BLaER1 (cell line): Measurements from ENCODE around the gene CAPN12.

Experiments
- H3K27ac ChIP-seq: shearing (Covaris generic); formaldehyde crosslinking; 2 replicates; pipeline ENCODE4 v1.8.1; 2022
- H3K27me3 ChIP-seq: shearing (Covaris generic); formaldehyde crosslinking; 2 replicates; pipeline ENCODE4 v1.8.1; 2022
- H3K36me3 ChIP-seq: shearing (Covaris generic); formaldehyde crosslinking; 2 replicates; pipeline ENCODE4 v1.8.1; 2022
- H3K4me1 ChIP-seq: shearing (Covaris generic); formaldehyde crosslinking; 2 replicates; pipeline ENCODE4 v1.8.1; 2022
- H3K4me2 ChIP-seq: shearing (Covaris generic); formaldehyde crosslinking; 2 replicates; pipeline ENCODE4 v1.8.1; 2022
- H3K4me3 ChIP-seq: shearing (Covaris generic); formaldehyde crosslinking; 2 replicates; pipeline ENCODE4 v1.8.1; 2022
- H3K9ac ChIP-seq: shearing (Covaris generic); formaldehyde crosslinking; 2 replicates; pipeline ENCODE4 v1.8.1; 2022
- H3K9me3 ChIP-seq: shearing (Covaris generic); formaldehyde crosslinking; 2 replicates; pipeline ENCODE4 v1.8.1; 2022
- H4K20me1 ChIP-seq: shearing (Covaris generic); formaldehyde crosslinking; 2 replicates; pipeline ENCODE4 v1.8.1; 2022
- Cebpa-rat ChIP-seq: shearing (Covaris generic); IDR thresholded peaks from 2 replicates; pipeline ENCODE4 v1.8.1; 2022

CAPN12 gene

DNA sequence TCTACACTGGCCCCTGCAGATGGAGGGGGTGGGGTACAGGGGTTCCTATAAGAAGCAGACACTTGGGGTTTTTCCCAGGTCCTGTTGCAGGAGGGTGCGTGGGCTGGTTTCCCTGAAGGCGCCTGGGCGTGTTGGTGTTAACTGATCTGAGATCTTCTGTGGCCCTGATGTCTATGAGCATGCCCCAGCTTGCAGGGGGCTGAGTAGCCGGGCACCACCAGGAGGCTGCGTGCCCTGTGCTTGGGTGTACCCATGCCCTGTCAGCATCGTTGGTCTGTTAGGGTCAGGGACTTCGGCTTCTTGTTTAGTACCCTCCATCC, 45.3 kb downstream of the CAPN12 start:
- Histone ChIP-seq H4K20me1 (peaks cover 97% of the 10 kb centered on the region), H3K9me3 (no peaks in the 10 kb centered on the region), H3K27me3 (no peaks in the 10 kb centered on the region), H3K27ac (peak overlapping the region; percentile 48; the same call in 1 of the 2 replicates), H3K9ac (no peak overlapping the region), H3K36me3 (peaks cover 77% of the 10 kb centered on the region), H3K4me1 (peaks cover 90% of the 10 kb centered on the region), H3K4me2 (peak overlapping the region; percentile 49), H3K4me3 (no peak overlapping the region)
- no peak for TF ChIP-seq Cebpa-rat

DNA sequence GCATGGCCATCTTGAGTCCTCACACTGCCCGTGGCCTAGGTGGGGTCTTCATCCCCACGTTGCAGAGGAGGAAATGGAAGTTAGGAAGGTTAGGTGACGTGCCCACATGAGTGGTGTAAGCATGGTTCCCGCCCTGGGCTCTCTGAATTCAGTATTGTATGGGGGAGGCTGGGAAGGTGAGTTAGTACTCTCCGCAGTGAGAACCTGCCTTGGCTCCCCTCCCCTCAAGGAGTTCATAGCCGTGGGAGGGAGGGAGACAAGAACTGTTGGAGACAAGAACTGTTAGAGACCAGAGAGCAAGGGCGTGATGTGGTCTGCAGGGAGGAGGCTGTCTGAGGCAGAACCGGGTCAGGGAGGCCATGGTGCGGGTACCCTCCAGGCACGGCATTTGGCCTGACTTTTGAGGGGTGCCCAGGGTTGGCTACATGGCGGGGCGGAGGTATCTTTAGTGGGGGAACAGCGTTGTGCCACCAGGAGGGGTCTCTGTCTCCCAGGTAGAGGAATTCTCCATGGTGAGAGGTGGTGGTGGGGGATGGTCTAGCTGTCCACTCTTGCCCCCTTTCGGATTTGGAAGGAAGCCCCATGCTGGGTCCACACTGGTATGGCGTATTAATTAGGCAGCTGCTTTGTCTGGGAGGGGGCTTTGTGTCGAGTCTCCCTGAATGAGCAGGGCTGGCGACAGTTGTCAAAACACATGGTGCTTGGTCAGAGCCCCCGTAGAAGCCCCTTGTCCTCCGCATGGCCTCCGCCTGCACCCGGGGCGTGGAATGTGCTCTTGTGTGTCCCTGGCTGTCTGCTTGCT, 45.8 kb downstream of the CAPN12 start:
- Histone ChIP-seq H3K36me3 (peaks cover 71% of the 10 kb centered on the region), H3K27ac (peak overlapping the region; percentile 48; the same call in 1 of the 2 replicates), H3K4me1 (peaks cover 96% of the 10 kb centered on the region), H3K4me3 (no peak overlapping the region), H3K9me3 (no peaks in the 10 kb centered on the region), H3K9ac (no peak overlapping the region), H4K20me1 (peaks cover 95% of the 10 kb centered on the region), H3K4me2 (peak overlapping the region; percentile 49), H3K27me3 (no peaks in the 10 kb centered on the region)
- no peak for TF ChIP-seq Cebpa-rat

DNA sequence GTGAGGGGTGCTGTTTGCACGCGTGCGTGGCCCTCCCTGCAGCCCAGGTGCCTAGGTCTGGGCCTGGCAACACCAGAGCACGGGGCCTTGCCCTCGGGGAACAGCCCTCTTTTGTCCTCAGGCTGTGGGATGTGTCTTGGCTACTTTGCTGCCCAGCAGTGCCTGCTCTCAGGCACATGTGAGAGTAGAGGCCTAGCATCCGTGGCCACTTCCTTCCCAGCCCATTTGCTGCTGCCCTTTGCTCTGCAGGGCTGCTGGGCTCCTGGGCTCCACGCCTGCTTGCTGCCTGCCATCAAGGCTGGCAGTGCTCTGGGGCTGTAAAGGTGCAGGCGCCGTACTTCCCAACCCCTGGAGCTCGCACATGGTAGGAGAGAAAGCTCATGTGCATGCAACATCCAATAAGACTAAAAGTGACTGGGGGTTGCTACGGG, 46.6 kb downstream of the CAPN12 start:
- TF ChIP-seq Cebpa-rat, result no peak

DNA sequence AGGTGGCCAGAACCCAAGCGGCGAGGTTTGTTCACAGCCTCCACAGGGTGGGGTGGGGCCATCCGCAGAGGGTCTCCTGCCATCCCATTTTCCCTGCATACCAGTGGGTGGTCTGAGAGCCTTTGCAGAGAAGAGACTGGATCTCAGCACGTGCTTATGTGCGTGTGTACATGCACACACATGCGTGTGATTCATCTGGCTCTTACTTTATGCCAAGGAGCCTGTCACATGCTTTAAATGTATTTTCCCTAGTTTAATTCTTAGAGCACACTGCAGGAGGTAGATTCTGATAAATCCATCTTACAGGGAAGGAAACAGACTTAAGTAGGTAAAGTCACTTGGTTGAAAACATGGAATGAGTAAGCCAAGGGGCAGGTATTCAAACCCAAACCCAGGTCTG, 47.1 kb downstream of the CAPN12 start:
- H3K9me3 ChIP-seq, result no peaks in the 10 kb centered on the region
- no peak for TF ChIP-seq Cebpa-rat
- peaks cover 100% of the 10 kb centered on the region for H3K4me1 ChIP-seq
- H4K20me1 ChIP-seq, result peaks cover 93% of the 10 kb centered on the region
- no peak overlapping the region for H3K4me3 ChIP-seq
- peak overlapping the region; percentile 48; the same call in 1 of the 2 replicates for H3K27ac ChIP-seq
- H3K36me3 ChIP-seq, result peaks cover 59% of the 10 kb centered on the region
- no peak overlapping the region for H3K9ac ChIP-seq
- H3K4me2 ChIP-seq, result peak overlapping the region; percentile 86
- no peaks in the 10 kb centered on the region for H3K27me3 ChIP-seq

More for the DNA sequence above, 46.6 kb downstream of the CAPN12 start:
- Histone ChIP-seq H4K20me1 (peaks cover 93% of the 10 kb centered on the region), H3K27me3 (no peaks in the 10 kb centered on the region), H3K4me3 (no peak overlapping the region), H3K36me3 (peaks cover 64% of the 10 kb centered on the region), H3K9me3 (no peaks in the 10 kb centered on the region), H3K4me2 (peak overlapping the region; percentile 49), H3K4me1 (peaks cover 100% of the 10 kb centered on the region), H3K9ac (no peak overlapping the region), H3K27ac (peak overlapping the region; percentile 48)

DNA sequence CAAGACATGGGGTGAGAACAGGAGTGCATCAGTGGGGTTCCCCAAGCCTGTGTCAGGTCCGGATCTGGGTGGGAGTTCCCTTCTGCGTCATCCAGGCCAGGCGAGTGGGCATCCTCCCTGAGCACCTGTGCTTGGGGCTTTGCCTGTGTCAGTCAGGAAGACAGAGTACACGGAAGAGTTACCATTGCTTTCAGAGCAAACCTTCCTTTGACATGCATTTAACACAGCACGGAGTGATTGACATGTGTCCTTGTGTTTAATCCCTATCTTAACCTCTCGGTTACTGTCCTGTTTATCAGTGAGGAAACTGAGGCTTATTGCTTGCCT, 47.6 kb downstream of the CAPN12 start:
- Histone ChIP-seq H3K27me3 (no peaks in the 10 kb centered on the region), H3K9me3 (no peaks in the 10 kb centered on the region), H3K27ac (0 out of 2 replicates have a peak overlapping the region, but pooled peaks have one; percentile 48), H3K4me2 (peak overlapping the region; percentile 86), H3K9ac (no peak overlapping the region), H3K36me3 (peaks cover 54% of the 10 kb centered on the region), H3K4me1 (peaks cover 100% of the 10 kb centered on the region), H3K4me3 (no peak overlapping the region), H4K20me1 (peaks cover 93% of the 10 kb centered on the region)
- no peak for TF ChIP-seq Cebpa-rat

DNA sequence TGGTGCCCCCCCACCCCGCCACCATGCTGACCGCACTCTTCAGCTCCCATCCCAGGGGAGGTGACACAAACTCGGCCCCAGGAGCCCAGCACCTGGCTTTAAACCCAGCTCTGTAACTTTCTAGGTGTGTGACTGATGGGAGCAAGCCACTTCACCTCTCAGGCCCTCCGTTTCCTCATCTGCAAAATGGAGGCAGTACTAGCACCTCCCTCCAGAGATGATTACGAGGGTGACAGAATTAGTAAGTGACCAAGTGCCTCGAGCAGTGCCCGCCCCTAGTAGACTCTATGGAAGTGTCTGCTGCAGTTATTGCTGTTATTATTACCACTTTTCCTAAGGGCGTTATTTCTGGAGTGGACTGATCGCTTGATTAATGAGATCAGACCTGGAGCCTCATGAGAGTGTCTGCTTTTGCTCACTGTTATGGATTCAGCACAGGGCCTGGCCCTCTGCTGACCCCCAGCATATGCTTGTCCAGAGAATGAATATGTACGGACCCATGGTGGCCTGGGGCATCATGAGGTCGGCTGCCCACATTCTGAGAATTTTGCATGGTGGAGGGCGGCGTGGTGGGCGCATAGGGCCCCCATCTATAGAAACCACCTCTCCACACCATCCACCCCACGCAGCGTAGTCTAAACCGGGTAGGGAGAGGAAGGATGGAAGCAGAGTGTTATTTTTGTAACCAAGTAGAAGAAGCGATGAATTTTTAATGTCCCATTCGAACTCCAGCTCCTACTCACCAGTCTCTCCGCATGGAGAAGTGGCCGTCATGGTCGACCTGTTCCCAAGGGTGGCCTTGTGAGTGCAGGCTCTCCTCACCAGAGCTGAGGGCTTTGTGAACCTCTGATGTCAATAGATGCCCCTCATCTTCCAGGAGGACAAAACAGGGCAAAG, 48.2 kb downstream of the CAPN12 start:
- H3K9me3 ChIP-seq, result no peaks in the 10 kb centered on the region
- peak overlapping the region; percentile 86 for H3K4me2 ChIP-seq
- H3K4me3 ChIP-seq, result no peak overlapping the region
- no peaks in the 10 kb centered on the region for H3K27me3 ChIP-seq
- peak overlapping the region; percentile 77 for H3K27ac ChIP-seq
- H3K9ac ChIP-seq, result no peak overlapping the region; the same call in 1 of the 2 replicates
- TF ChIP-seq Cebpa-rat, result no peak
- H3K36me3 ChIP-seq, result peaks cover 48% of the 10 kb centered on the region
- peaks cover 100% of the 10 kb centered on the region for H3K4me1 ChIP-seq
- peaks cover 92% of the 10 kb centered on the region for H4K20me1 ChIP-seq

DNA sequence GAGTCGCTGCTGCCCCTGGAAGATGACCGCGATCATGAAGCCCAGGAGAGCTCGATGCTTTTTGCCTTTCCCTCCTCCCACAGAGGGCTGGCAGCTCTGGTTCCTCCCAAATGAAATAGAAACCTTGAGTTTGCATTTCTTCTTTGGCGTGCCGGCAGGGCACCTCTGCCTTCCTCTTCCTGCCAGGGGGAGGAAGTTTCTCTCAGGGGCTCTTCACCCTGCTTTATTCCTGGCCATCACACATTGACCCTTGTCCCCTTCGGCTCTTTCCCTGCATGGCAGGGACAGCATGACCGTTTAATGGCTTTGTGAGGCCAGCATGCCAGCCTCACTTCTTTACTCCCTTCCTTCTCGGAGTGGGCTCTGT, 49.0 kb downstream of the CAPN12 start:
- no peaks in the 10 kb centered on the region for H3K9me3 ChIP-seq
- peaks cover 84% of the 10 kb centered on the region for H4K20me1 ChIP-seq
- TF ChIP-seq Cebpa-rat, result no peak
- H3K27me3 ChIP-seq, result no peaks in the 10 kb centered on the region
- H3K27ac ChIP-seq, result peak overlapping the region; percentile 77
- peaks cover 41% of the 10 kb centered on the region for H3K36me3 ChIP-seq
- H3K4me3 ChIP-seq, result no peak overlapping the region
- peak overlapping the region; percentile 86 for H3K4me2 ChIP-seq
- H3K4me1 ChIP-seq, result peaks cover 100% of the 10 kb centered on the region
- peak overlapping the region; percentile 39; the same call in 1 of the 2 replicates for H3K9ac ChIP-seq

DNA sequence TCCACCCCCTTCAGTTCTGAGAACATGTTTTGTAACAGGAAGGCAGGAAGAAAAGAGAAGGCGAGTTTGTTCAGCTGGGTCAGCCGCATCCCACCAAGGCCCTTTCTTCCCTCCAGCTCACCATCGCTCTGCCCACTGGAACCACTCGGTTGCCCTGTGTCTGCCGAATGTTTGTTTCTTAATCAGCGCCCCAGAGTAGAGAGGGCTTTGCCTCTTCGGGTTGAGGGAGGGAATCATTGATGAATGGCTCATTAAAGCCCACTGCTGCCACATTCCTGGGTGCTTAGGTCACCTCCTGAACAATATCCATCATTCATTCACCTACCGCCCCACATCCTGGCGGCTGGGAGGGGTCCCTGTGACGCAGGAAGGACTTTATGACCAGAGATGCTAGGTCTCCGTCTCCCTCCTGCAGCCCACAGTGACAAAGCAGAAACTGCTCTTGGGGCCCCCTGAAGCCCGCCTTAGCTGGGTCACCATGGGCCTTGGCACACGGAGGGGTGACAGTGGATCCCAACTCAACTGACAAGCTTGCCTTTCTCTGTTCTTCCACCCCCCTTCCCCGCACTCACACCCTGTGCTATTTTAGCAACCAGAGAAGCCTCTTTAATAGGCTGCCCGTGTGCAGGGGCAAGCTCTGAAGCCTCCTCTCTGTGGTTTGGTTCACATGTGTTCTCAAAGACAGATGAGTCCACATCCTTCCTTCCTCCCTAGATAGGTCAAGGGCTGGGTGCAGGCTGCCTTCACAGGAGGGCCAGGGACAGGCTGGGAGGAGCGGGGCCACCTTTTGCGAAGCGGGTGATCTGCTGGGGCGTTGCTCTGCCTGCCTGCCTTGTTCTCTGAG, 50.7 kb downstream of the CAPN12 start:
- H3K27me3 ChIP-seq, result no peaks in the 10 kb centered on the region
- H3K36me3 ChIP-seq, result peaks cover 41% of the 10 kb centered on the region
- peaks cover 100% of the 10 kb centered on the region for H3K4me1 ChIP-seq
- H3K9ac ChIP-seq, result peak overlapping the region; percentile 69; the same call in 1 of the 2 replicates
- peak overlapping the region; percentile 86 for H3K4me2 ChIP-seq
- no peak for TF ChIP-seq Cebpa-rat
- H3K9me3 ChIP-seq, result no peaks in the 10 kb centered on the region
- H3K27ac ChIP-seq, result peak overlapping the region; percentile 77
- H3K4me3 ChIP-seq, result peak overlapping the region; percentile 42
- peaks cover 67% of the 10 kb centered on the region for H4K20me1 ChIP-seq
